K562 (cell line): ENCODE results near the gene STT3A. TPM values are rescaled to one million over a fixed set of nuclear protein-coding genes. Genes with fewer than 3 reads are reported as not detected.

ENCODE experiments used
- CC2D1A ChIP-seq: fragments of 450-650 bp; IDR thresholded peaks from 2 replicates; pipeline ENCODE4 v1.6.1; 2017; ENCODE audit warnings: mild to moderate bottlenecking
- COPS2 ChIP-seq: fragments of 450-650 bp; conservative IDR thresholded peaks from 2 replicates; pipeline ENCODE4 v1.6.1; 2016; ENCODE audit warnings: mild to moderate bottlenecking, moderate library complexity
- EHMT2 ChIP-seq: fragments of 450-650 bp; IDR thresholded peaks from 2 replicates; pipeline ENCODE4 v1.6.1; 2018; ENCODE audit warnings: antibody characterized with exemption
- EWSR1 ChIP-seq: fragments of 450-650 bp; IDR thresholded peaks from 2 replicates; pipeline ENCODE4 v1.6.1; 2018; ENCODE audit warnings: borderline replicate concordance, mild to moderate bottlenecking, low read depth, moderate library complexity; ENCODE audit not compliant: partially characterized antibody
- HMG20A ChIP-seq: fragments of 450-650 bp; formaldehyde crosslinking; conservative IDR thresholded peaks from 2 replicates; pipeline ENCODE4 v1.4.0; 2020; ENCODE audit warnings: mild to moderate bottlenecking, mixed read lengths
- IFI16 ChIP-seq: fragments of 250-450 bp; sonication (Bioruptor Pico); IDR thresholded peaks from 2 replicates; pipeline ENCODE4 v2.1.2; 2022; ENCODE audit warnings: mild to moderate bottlenecking, inconsistent platforms
- MXI1 ChIP-seq: IDR thresholded peaks from 2 replicates; pipeline ENCODE4 v1.6.1; 2011; ENCODE audit warnings: low read depth, mild to moderate bottlenecking, improper control_type of control experiment, low read length
- PRPF4 ChIP-seq: fragments of 200-400 bp; formaldehyde crosslinking; IDR thresholded peaks from one replicate; pipeline ENCODE4 v1.6.1; 2017; ENCODE audit warnings: low read length, low read depth, mild to moderate bottlenecking; ENCODE audit not compliant: insufficient read depth, poor library complexity, severe bottlenecking
- PTTG1 ChIP-seq: fragments of 450-650 bp; IDR thresholded peaks from 2 replicates; pipeline ENCODE4 v1.6.1; 2016; ENCODE audit warnings: low read depth, mild to moderate bottlenecking, missing genetic modification characterization, missing compliant biosample characterization
- RCOR1 ChIP-seq, 2 experiments: IDR thresholded peaks; 2 replicates each; pipeline ENCODE4 v1.6.1; 2012; ENCODE audit warnings: low read depth in 2 of 2, low read length in 2 of 2, borderline replicate concordance in 1 of 2, improper control_type of control experiment in 1 of 2
- SRSF1 ChIP-seq: fragments of 200-400 bp; formaldehyde crosslinking; IDR thresholded peaks from 2 replicates; pipeline ENCODE4 v1.6.1; 2017; ENCODE audit warnings: mild to moderate bottlenecking, low read depth, low read length, moderate library complexity
- ZNF124 ChIP-seq: sonication (generic); formaldehyde crosslinking; IDR thresholded peaks from 2 replicates; pipeline ENCODE4 v1.8.1; 2022; ENCODE audit warnings: missing genetic modification reagents
- ZNF175 ChIP-seq: fragments of 200-800 bp; sonication (Bioruptor generic); IDR thresholded peaks from 2 replicates; pipeline ENCODE4 v1.6.1; 2016; ENCODE audit warnings: low read depth, mild to moderate bottlenecking, missing genetic modification characterization, missing compliant biosample characterization
- ZNF23 ChIP-seq: fragments of 250-450 bp; sonication (Bioruptor Pico); IDR thresholded peaks from 2 replicates; pipeline ENCODE4 v1.4.0; 2020; ENCODE audit warnings: mild to moderate bottlenecking
- ZSCAN29 ChIP-seq: fragments of 450-650 bp; IDR thresholded peaks from 2 replicates; pipeline ENCODE4 v1.6.1; 2017
- polyA plus RNA-seq, 8 experiments: library from polyadenylated mRNA; depleted of rRNA in 4 of 8; stranded (reverse) in 5 of 8; unstranded in 3 of 8; fragments of >200 nt; fragmentation: Nextera tagmentation in 2 of 8; fragmentation: Illumina TruSeq in 1 of 8; extraction: Ambion mirVana in 2 of 8; extraction: Trizol in 1 of 8; gene quantifications; 2 replicates each; pipeline versions ENCODE4 v1.2.1 to v1.2.3, GENCODE V29; 2011 to 2014; ENCODE audit warnings: inconsistent platforms in 1 of 8, missing spikeins in 1 of 8
- total RNA-seq, 7 experiments: library from RNA; depleted of rRNA in 6 of 7; stranded (reverse); fragments of >200 nt in 6 of 7; fragmentation: Illumina TruSeq in 2 of 7; extraction: Trizol in 2 of 7; gene quantifications; 2 replicates each; pipeline versions ENCODE4 v1.2.1 to v1.2.3, GENCODE V29; 2011 to 2021; ENCODE audit warnings: low replicate concordance in 1 of 7
- TF ChIP-seq, protein P1 (sequence below): fragments of 200-800 bp; sonication (Bioruptor generic); IDR thresholded peaks from 2 replicates; pipeline ENCODE4 v1.6.1; 2016; ENCODE audit warnings: missing genetic modification characterization, missing compliant biosample characterization
- TF ChIP-seq, protein P2 (sequence below): fragments of 250-450 bp; sonication (Bioruptor Pico); IDR thresholded peaks from 2 replicates; pipeline ENCODE4 v1.4.0; 2020
- TF ChIP-seq, protein P3 (sequence below): fragments of 250-450 bp; sonication (Bioruptor Pico); IDR thresholded peaks from 2 replicates; pipeline ENCODE4 v1.4.0; 2020; ENCODE audit warnings: mild to moderate bottlenecking
- TF ChIP-seq, protein P4 (sequence below): sonication (generic); formaldehyde crosslinking; IDR thresholded peaks from 2 replicates; pipeline ENCODE4 v1.8.0; 2022; ENCODE audit warnings: missing genetic modification reagents, mild to moderate bottlenecking, borderline replicate concordance

Gene STT3A
- total and polyA plus RNA-seq, 9 of the 15 experiments (the other 6 are each of a cell fraction or from before 2014, with no cell fraction given) = 70.7 to 330 (median 192) TPM

DNA sequence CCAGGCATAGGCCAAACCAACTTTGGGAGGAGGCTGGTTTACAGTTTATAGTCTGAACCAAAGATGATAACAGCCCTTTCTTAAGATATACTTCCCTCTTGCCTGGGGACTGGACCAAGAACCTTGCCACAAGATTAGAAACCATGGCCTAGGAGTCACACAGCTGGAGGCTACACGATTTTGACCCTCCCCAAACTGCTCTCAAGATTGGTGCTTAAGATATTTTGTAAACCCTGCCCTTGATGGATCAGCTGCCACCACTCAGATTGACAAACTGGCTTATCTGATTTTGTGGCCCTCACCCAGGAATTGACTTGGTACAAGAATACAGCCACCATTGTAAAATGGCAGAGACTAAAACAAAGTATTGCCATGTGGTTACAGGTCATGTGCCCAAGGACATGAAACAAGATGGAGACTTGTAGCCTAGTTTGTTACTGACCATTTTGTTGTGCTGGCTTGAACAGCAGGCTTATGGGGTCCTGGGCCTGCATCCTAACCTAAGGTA lies 40.8 kb upstream of the STT3A start (continued):
- TF ChIP-seq, protein P1, sequence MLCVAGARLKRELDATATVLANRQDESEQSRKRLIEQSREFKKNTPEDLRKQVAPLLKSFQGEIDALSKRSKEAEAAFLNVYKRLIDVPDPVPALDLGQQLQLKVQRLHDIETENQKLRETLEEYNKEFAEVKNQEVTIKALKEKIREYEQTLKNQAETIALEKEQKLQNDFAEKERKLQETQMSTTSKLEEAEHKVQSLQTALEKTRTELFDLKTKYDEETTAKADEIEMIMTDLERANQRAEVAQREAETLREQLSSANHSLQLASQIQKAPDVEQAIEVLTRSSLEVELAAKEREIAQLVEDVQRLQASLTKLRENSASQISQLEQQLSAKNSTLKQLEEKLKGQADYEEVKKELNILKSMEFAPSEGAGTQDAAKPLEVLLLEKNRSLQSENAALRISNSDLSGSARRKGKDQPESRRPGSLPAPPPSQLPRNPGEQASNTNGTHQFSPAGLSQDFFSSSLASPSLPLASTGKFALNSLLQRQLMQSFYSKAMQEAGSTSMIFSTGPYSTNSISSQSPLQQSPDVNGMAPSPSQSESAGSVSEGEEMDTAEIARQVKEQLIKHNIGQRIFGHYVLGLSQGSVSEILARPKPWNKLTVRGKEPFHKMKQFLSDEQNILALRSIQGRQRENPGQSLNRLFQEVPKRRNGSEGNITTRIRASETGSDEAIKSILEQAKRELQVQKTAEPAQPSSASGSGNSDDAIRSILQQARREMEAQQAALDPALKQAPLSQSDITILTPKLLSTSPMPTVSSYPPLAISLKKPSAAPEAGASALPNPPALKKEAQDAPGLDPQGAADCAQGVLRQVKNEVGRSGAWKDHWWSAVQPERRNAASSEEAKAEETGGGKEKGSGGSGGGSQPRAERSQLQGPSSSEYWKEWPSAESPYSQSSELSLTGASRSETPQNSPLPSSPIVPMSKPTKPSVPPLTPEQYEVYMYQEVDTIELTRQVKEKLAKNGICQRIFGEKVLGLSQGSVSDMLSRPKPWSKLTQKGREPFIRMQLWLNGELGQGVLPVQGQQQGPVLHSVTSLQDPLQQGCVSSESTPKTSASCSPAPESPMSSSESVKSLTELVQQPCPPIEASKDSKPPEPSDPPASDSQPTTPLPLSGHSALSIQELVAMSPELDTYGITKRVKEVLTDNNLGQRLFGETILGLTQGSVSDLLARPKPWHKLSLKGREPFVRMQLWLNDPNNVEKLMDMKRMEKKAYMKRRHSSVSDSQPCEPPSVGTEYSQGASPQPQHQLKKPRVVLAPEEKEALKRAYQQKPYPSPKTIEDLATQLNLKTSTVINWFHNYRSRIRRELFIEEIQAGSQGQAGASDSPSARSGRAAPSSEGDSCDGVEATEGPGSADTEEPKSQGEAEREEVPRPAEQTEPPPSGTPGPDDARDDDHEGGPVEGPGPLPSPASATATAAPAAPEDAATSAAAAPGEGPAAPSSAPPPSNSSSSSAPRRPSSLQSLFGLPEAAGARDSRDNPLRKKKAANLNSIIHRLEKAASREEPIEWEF (CRISPR knock-in tag) = no peak
- TF ChIP-seq HMG20A (CRISPR knock-in tag) (no peak), PTTG1 (peak; percentile 14; the same call in 1 of the 2 replicates), EWSR1 (no peak), PRPF4 (no peak), EHMT2 (peak; percentile 80), ZNF124 (CRISPR knock-in tag) (no peak), ZNF23 (CRISPR knock-in tag) (no peak), ZNF175 (CRISPR knock-in tag) (no peak; the same call in 1 of the 2 replicates), IFI16 (no peak), ZSCAN29 (no peak), RCOR1 (IDR thresholded peaks at IDR 0.05; ENCODE audit: borderline replicate concordance in 1 of 2, low read depth in 2 of 2, low read length in 2 of 2) (peak; percentile 61 to 79; a peak in 3 of 4 replicates), SRSF1 (no peak), COPS2 (no peak), MXI1 (no peak), CC2D1A (peak; percentile 30; the same call in 1 of the 2 replicates)
- TF ChIP-seq, protein P2, sequence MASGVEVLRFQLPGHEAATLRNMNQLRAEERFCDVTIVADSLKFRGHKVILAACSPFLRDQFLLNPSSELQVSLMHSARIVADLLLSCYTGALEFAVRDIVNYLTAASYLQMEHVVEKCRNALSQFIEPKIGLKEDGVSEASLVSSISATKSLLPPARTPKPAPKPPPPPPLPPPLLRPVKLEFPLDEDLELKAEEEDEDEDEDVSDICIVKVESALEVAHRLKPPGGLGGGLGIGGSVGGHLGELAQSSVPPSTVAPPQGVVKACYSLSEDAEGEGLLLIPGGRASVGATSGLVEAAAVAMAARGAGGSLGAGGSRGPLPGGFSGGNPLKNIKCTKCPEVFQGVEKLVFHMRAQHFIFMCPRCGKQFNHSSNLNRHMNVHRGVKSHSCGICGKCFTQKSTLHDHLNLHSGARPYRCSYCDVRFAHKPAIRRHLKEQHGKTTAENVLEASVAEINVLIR = peak; percentile 35; the same call in 1 of the 2 replicates
- TF ChIP-seq, protein P3, sequence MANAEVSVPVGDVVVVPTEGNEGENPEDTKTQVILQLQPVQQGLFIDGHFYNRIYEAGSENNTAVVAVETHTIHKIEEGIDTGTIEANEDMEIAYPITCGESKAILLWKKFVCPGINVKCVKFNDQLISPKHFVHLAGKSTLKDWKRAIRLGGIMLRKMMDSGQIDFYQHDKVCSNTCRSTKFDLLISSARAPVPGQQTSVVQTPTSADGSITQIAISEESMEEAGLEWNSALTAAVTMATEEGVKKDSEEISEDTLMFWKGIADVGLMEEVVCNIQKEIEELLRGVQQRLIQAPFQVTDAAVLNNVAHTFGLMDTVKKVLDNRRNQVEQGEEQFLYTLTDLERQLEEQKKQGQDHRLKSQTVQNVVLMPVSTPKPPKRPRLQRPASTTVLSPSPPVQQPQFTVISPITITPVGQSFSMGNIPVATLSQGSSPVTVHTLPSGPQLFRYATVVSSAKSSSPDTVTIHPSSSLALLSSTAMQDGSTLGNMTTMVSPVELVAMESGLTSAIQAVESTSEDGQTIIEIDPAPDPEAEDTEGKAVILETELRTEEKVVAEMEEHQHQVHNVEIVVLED (CRISPR knock-in tag) = peak; percentile 52; the same call in 1 of the 2 replicates
- TF ChIP-seq, protein P4, sequence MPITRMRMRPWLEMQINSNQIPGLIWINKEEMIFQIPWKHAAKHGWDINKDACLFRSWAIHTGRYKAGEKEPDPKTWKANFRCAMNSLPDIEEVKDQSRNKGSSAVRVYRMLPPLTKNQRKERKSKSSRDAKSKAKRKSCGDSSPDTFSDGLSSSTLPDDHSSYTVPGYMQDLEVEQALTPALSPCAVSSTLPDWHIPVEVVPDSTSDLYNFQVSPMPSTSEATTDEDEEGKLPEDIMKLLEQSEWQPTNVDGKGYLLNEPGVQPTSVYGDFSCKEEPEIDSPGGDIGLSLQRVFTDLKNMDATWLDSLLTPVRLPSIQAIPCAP (CRISPR knock-in tag) = no peak
